GM19328 (cell line): Measurements from ENCODE around the gene PIGC.

ENCODE experiments used
- ATAC-seq: cut with Tn5 transposase; IDR thresholded peaks from one replicate; pipeline ENCODE4 v1.9.1; 2021; ENCODE audit warnings: mild to moderate bottlenecking, moderate library complexity; ENCODE audit not compliant: unreplicated experiment

PIGC gene

GRCh38 chr1:172399756-172400721 is 43.8 kb downstream of the PIGC start:
- no peak for ATAC-seq

- no peak for ATAC-seq
These were observed 44.7 kb downstream of the PIGC start for GRCh38 chr1:172398970-172399755.

- no peak for ATAC-seq
These were observed 45.7 kb downstream of the PIGC start for GRCh38 chr1:172398193-172398592.

GRCh38 chr1:172397633-172398032 is 46.2 kb downstream of the PIGC start:
- no peak for ATAC-seq

- no peak for ATAC-seq
These were observed 46.6 kb downstream of the PIGC start for GRCh38 chr1:172397221-172397620.

- no peak for ATAC-seq
These were observed 48.3 kb downstream of the PIGC start for GRCh38 chr1:172395576-172395975.

- ATAC-seq, result no peak
These were observed 49.1 kb downstream of the PIGC start for GRCh38 chr1:172394811-172395210.

- peak; percentile 70 for ATAC-seq
These were observed 49.6 kb downstream of the PIGC start for GRCh38 chr1:172394141-172394751.

- no peak for ATAC-seq
These were observed 50.5 kb downstream of the PIGC start for GRCh38 chr1:172393354-172393753.

GRCh38 chr1:172391976-172392375 is 51.9 kb downstream of the PIGC start:
- ATAC-seq, result no peak
